NCI-H2029 (cell line): ENCODE results near the gene CPT1A.

Experiments
- DNase-seq: peaks from one replicate; lab custom pipeline; 2025; lab: John Stamatoyannopoulos, UW

CPT1A gene

DNA sequence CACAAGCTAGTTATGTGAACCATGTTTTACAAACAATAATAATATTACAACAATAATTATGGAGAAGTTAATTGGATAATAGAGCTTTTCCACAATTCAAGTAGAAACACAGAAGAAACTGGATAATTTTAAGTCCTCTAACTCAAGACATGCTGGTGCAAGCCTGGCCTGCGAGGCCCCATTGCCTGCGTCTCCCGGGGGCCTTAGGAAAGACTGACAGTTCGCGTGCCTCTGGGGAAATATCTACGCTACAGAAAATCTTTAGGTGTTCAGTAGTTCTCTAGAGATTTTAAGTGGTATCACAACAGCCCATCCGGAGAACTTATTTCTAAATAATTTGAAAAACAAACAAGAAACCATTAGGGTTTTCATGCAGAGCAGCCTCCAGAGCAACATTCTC lies 134.2 kb downstream of the CPT1A start:
- no peak for DNase-seq

DNA sequence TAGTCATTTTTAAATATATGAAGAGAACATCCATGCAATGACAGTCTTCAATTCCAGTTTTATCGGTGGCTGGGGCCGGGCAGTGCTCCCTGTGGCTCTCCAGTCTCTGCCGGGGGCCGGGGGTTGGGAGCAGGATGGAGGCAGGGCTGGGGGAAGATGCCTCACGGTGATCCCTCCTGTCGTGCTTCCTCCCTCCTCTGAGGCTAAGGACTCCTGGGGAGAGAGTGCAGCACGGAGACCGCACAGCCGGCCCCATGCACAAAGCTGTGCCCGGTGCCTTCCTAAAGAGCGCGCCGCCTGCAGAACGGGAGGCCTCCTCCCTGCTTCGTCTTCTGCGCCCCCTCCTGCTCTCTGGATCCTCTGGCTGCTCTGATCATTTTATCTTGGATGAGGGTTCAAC lies 136.8 kb downstream of the CPT1A start:
- DNase-seq = no peak
